ENCODE measurements around the gene ZNF302. TPM values are rescaled to one million over a fixed set of nuclear protein-coding genes. Genes with fewer than 3 reads are reported as not detected.

ZNF302 gene
- total RNA-seq, 1 experiment from 2014 or later: 26.4 TPM

DNA sequence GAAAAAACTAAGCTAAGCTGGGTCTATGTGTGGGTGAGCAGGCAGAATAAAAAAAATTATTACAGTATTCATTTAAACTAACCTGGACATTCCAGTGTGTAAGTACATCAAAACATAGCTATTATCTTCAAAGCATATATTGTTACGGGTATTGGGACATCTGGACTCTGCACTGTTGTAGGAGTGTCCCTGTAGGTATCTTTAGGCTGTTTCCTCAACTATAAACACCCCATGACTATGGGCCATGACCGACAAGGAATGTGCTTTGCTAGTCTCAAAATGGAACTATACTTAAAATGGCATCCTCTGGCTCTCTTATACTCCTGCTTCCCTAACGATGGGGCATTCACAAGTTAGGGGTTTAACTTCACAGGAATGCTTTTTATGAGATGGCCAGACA, 3.9 kb upstream of the ZNF302 start:
- in situ Hi-C loops (cut with HindIII; ENCODE audit: low pct_unique_long_range_greater_than_20kb, low sequenced_read_pairs): no loop called here
- intact Hi-C loops (cut with micrococcal nuclease; ENCODE audit: unreplicated experiment): no loop called here

DNA sequence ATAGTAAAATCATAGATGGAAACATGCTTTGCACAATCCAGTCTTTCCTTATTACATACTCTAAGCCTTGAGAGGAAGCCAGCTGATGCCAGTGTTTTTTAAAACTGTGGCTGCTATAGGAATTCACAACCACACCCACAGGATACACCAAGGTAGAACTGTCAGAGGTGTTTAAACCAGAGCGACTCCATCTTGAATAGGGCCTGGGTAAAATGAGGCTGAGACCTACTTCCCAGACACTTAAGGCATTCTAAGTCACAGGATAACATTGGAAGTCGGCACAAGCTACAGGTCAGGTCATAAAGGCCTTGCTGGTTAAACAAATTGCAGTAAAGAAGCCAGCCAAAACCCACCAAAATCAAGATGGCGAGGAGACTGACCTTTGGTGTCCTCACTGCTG, 2.2 kb upstream of the ZNF302 start:
- no peaks in the 10 kb centered on the region for H3K27me3 ChIP-seq (ENCODE audit: control insufficient read depth, insufficient read depth, low read length)
- no peaks in the 10 kb centered on the region for H3K36me3 ChIP-seq (ENCODE audit: control insufficient read depth, insufficient read depth, low read length)
- H3K27ac ChIP-seq (ENCODE audit: low read length): no peak overlapping the region
- ATAC-seq: no peak
- no peak for DNase-seq (ENCODE audit: low read depth, low spot score)
- in situ Hi-C loops (cut with HindIII; ENCODE audit: low pct_unique_long_range_greater_than_20kb, low sequenced_read_pairs): no loop called here
- BruUV-seq (replicated peaks): no TSS peak
- no peak overlapping the region for H3K4me3 ChIP-seq (ENCODE audit: low read depth in 2 of 2, low read length in 2 of 2)
- ChIA-PET POLR2A (interaction anchor here (0.6 kb wide), 1 partner anchor 37 kb away, joined by 11 read pairs; no protein-coding TSS in a partner anchor), CTCF (no interaction called here)
- TF ChIP-seq POLR2AphosphoS5 (IDR thresholded peaks at IDR 0.05; ENCODE audit: low read depth, low read length) (no peak), REST (IDR thresholded peaks at IDR 0.05; ENCODE audit: insufficient read depth in 1 of 2, low read depth in 2 of 2, low read length in 1 of 2) (no peak), TCF7L2 (IDR thresholded peaks at IDR 0.05; ENCODE audit: low read depth, low read length) (no peak), SIN3A (IDR thresholded peaks at IDR 0.05; ENCODE audit: borderline replicate concordance, insufficient read depth, low read depth, low read length) (no peak)
- TF ChIP-seq, protein P1, sequence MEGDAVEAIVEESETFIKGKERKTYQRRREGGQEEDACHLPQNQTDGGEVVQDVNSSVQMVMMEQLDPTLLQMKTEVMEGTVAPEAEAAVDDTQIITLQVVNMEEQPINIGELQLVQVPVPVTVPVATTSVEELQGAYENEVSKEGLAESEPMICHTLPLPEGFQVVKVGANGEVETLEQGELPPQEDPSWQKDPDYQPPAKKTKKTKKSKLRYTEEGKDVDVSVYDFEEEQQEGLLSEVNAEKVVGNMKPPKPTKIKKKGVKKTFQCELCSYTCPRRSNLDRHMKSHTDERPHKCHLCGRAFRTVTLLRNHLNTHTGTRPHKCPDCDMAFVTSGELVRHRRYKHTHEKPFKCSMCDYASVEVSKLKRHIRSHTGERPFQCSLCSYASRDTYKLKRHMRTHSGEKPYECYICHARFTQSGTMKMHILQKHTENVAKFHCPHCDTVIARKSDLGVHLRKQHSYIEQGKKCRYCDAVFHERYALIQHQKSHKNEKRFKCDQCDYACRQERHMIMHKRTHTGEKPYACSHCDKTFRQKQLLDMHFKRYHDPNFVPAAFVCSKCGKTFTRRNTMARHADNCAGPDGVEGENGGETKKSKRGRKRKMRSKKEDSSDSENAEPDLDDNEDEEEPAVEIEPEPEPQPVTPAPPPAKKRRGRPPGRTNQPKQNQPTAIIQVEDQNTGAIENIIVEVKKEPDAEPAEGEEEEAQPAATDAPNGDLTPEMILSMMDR (IDR thresholded peaks at IDR 0.05): no peak
- peaks cover 7% of the 10 kb centered on the region; the same call in 1 of the 2 replicates for H3K4me1 ChIP-seq (ENCODE audit: control insufficient read depth, insufficient read depth, low read length)
- H3K9me3 ChIP-seq (ENCODE audit: control insufficient read depth, insufficient read depth, low read depth, low read length): peaks cover 22% of the 10 kb centered on the region; the same call in 1 of the 2 replicates
- intact Hi-C loops (cut with micrococcal nuclease; ENCODE audit: unreplicated experiment): no loop called here

More for the DNA sequence above, 3.9 kb upstream of the ZNF302 start:
- Histone ChIP-seq H3K4me1 (ENCODE audit: control insufficient read depth, insufficient read depth, low read length) (peaks cover 6% of the 10 kb centered on the region; the same call in 1 of the 2 replicates), H3K36me3 (ENCODE audit: control insufficient read depth, insufficient read depth, low read length) (no peaks in the 10 kb centered on the region), H3K27me3 (ENCODE audit: control insufficient read depth, insufficient read depth, low read length) (no peaks in the 10 kb centered on the region), H3K4me3 (ENCODE audit: low read depth in 2 of 2, low read length in 2 of 2) (no peak overlapping the region), H3K9me3 (ENCODE audit: control insufficient read depth, insufficient read depth, low read depth, low read length) (peaks cover 5% of the 10 kb centered on the region; the same call in 1 of the 2 replicates), H3K27ac (ENCODE audit: low read length) (no peak overlapping the region)
- ATAC-seq: no peak
- CTCF ChIA-PET: no interaction called here
- BruUV-seq (replicated peaks): no TSS peak
- TF ChIP-seq TCF7L2 (IDR thresholded peaks at IDR 0.05; ENCODE audit: low read depth, low read length): no peak
- TF ChIP-seq REST (IDR thresholded peaks at IDR 0.05; ENCODE audit: insufficient read depth in 1 of 2, low read depth in 2 of 2, low read length in 1 of 2): no peak
- POLR2A ChIA-PET: interaction anchor here (0.6 kb wide), 1 partner anchor 13 kb away, joined by 3 read pairs; no protein-coding TSS in a partner anchor
- no peak for DNase-seq (ENCODE audit: low read depth, low spot score)

Data from Panc1 (cell line).